Neutrophil (primary cell): ENCODE data around the gene PAXIP1.

Experiments
- H3K27ac ChIP-seq: fragments of 200-600 bp; sonication (generic); 2 replicates; pipeline ENCODE4 v1.5.1; 2016; ENCODE audit warnings: mild to moderate bottlenecking, moderate library complexity
- H3K27me3 ChIP-seq: fragments of 200-600 bp; sonication (generic); 2 replicates; pipeline ENCODE4 v1.6.0; 2016; ENCODE audit warnings: mild to moderate bottlenecking
- H3K36me3 ChIP-seq: fragments of 200-600 bp; sonication (generic); 2 replicates; pipeline ENCODE4 v1.5.1; 2017
- H3K4me1 ChIP-seq, 2 experiments: fragments of 200-600 bp in 1 of 2; sonication (generic) in 1 of 2; 1 replicate in 1 of 2; 2 replicates in 1 of 2; pipeline versions ENCODE4 v1.5.1 to v1.6.1; 2013 to 2016; ENCODE audit warnings: low read depth in 1 of 2, low read length in 1 of 2, mild to moderate bottlenecking in 1 of 2, moderate library complexity in 1 of 2; ENCODE audit not compliant: control insufficient read depth in 1 of 2, insufficient read depth in 1 of 2
- H3K4me3 ChIP-seq, 2 experiments: fragments of 200-600 bp in 1 of 2; sonication (generic) in 1 of 2; 1 replicate in 1 of 2; 2 replicates in 1 of 2; pipeline ENCODE4 v1.5.1; 2013 to 2016; ENCODE audit warnings: low read depth in 1 of 2, low read length in 1 of 2, mild to moderate bottlenecking in 1 of 2, moderate library complexity in 1 of 2
- H3K9me3 ChIP-seq: fragments of 200-600 bp; sonication (generic); 2 replicates; pipeline ENCODE4 v1.5.1; 2016
- CTCF ChIP-seq: fragments of 200-600 bp; sonication (generic); IDR thresholded peaks from 2 replicates; pipeline ENCODE4 v1.5.1; 2016; ENCODE audit warnings: antibody characterized with exemption

PAXIP1 gene

GRCh38 chr7:154902600-154903082 lies 100.3 kb downstream of the PAXIP1 start:
- H3K27me3 ChIP-seq: peaks cover 7% of the 10 kb centered on the region
- no peaks in the 10 kb centered on the region for H3K9me3 ChIP-seq
- H3K4me1 ChIP-seq: no peaks in the 10 kb centered on the region
- no peak overlapping the region for H3K4me3 ChIP-seq
- H3K27ac ChIP-seq: no peak overlapping the region
- TF ChIP-seq CTCF: no peak
- H3K36me3 ChIP-seq: no peaks in the 10 kb centered on the region

GRCh38 chr7:154899862-154900261 lies 103.1 kb downstream of the PAXIP1 start:
- H3K9me3 ChIP-seq: no peaks in the 10 kb centered on the region
- peaks cover 17% of the 10 kb centered on the region for H3K27me3 ChIP-seq
- no peaks in the 10 kb centered on the region for H3K4me1 ChIP-seq
- no peak for TF ChIP-seq CTCF
- H3K36me3 ChIP-seq: no peaks in the 10 kb centered on the region
- H3K4me3 ChIP-seq: no peak overlapping the region
- H3K27ac ChIP-seq: no peak overlapping the region

- no peaks in the 10 kb centered on the region for H3K9me3 ChIP-seq
- no peak overlapping the region for H3K27ac ChIP-seq
- no peaks in the 10 kb centered on the region for H3K4me1 ChIP-seq
- H3K4me3 ChIP-seq: no peak overlapping the region
- H3K36me3 ChIP-seq: no peaks in the 10 kb centered on the region
- H3K27me3 ChIP-seq: peaks cover 17% of the 10 kb centered on the region
- no peak for TF ChIP-seq CTCF
These were observed 103.7 kb downstream of the PAXIP1 start for GRCh38 chr7:154898973-154899855.

GRCh38 chr7:154896076-154896475 lies 106.8 kb downstream of the PAXIP1 start:
- peaks cover 17% of the 10 kb centered on the region for H3K27me3 ChIP-seq
- TF ChIP-seq CTCF: no peak
- H3K4me1 ChIP-seq: no peaks in the 10 kb centered on the region
- H3K36me3 ChIP-seq: no peaks in the 10 kb centered on the region
- no peaks in the 10 kb centered on the region for H3K9me3 ChIP-seq
- H3K27ac ChIP-seq: no peak overlapping the region
- H3K4me3 ChIP-seq: no peak overlapping the region
